NCI-H526 (cell line): Measurements from ENCODE around the gene IFT27.
"Not testable (repeated sequence)": the region's sequence is repeated elsewhere in the genome, so short reads cannot be mapped to it uniquely, and the experiment has no call there.

Experiments used
- DNase-seq, 2 experiments: peaks; one replicate each; lab custom pipeline; 2025; lab: John Stamatoyannopoulos, UW

IFT27 gene

GRCh38 chr22:36743591-36744412, 32.1 kb downstream of the IFT27 start:
- DNase-seq, result no peak

- DNase-seq, result no peak
Observed at GRCh38 chr22:36743011-36743410, 32.9 kb downstream of the IFT27 start.

GRCh38 chr22:36741968-36742367, 34.0 kb downstream of the IFT27 start:
- DNase-seq, result no peak

GRCh38 chr22:36741204-36741793, 34.6 kb downstream of the IFT27 start:
- DNase-seq, result peak in 1 of 2 experiments; percentile 49

GRCh38 chr22:36740716-36741115, 35.2 kb downstream of the IFT27 start:
- DNase-seq, result no peak

- DNase-seq, result no peak
Observed at GRCh38 chr22:36739185-36739584, 36.7 kb downstream of the IFT27 start.

GRCh38 chr22:36738416-36739020, 37.4 kb downstream of the IFT27 start:
- DNase-seq, result no peak

GRCh38 chr22:36737776-36738175, 38.1 kb downstream of the IFT27 start:
- DNase-seq, result no peak

GRCh38 chr22:36736701-36737320, 39.1 kb downstream of the IFT27 start:
- no peak for DNase-seq

- DNase-seq, result no peak
Observed at GRCh38 chr22:36734171-36735058, 41.5 kb downstream of the IFT27 start.

GRCh38 chr22:36733271-36733670, 42.6 kb downstream of the IFT27 start:
- no peak for DNase-seq

- DNase-seq, result no peak
Observed at GRCh38 chr22:36732609-36733008, 43.3 kb downstream of the IFT27 start.

- no peak for DNase-seq
Observed at GRCh38 chr22:36731916-36732315, 44.0 kb downstream of the IFT27 start.

- not testable (repeated sequence) for DNase-seq
Observed at GRCh38 chr22:36731321-36731720, 44.6 kb downstream of the IFT27 start.

- DNase-seq, result no peak
Observed at GRCh38 chr22:36730176-36730858, 45.6 kb downstream of the IFT27 start.

GRCh38 chr22:36729321-36729720, 46.6 kb downstream of the IFT27 start:
- DNase-seq, result no peak

GRCh38 chr22:36728505-36728904, 47.4 kb downstream of the IFT27 start:
- DNase-seq, result no peak

- DNase-seq, result no peak
Observed at GRCh38 chr22:36727927-36728488, 47.9 kb downstream of the IFT27 start.

GRCh38 chr22:36727110-36727509, 48.8 kb downstream of the IFT27 start:
- DNase-seq, result no peak

GRCh38 chr22:36726007-36726380, 49.9 kb downstream of the IFT27 start:
- no peak for DNase-seq
